Measurements from ENCODE around the gene ZFPL1.

Gene ZFPL1

DNA sequence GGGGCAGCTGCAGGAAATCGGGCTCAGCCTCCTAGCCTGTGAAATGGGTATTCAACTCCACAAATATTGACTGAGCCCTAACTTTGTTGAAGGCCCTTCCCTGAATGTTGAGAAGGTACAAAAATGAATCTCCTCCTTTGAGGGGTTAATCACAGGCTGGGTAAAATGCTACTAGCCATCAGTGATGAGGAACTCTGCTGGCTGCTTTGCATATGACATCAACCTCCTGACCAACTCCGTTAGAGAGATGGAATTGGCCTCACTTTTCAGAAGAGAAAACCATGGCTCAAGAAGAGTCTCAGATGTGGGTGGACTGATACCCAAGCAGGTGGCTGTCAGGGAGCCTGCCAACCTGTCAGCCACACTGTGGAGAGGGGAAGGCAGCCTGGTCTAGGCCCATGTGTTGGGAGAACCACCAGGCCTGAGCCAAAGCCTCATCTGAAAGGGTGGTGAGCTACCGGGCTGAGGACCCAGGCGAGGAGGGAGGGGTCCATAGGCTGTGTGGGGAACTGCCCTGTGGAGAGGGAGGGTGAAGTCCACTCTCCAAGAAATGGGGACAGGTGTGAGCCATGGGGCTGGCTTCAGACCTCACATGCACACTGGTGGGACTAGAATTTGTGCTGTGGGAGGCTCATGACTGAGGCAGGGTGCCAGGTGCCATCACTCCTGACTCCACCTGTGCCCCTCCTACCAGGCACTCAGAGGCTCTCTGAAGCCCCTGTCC lies 12.0 kb upstream of the ZFPL1 start:
- TF ChIP-seq GATA2 (IDR thresholded peaks at IDR 0.05; ENCODE audit: low read depth, low read length) (no peak), GATA3 (IDR thresholded peaks at IDR 0.05; ENCODE audit: low read depth, low read length) (no peak)

- TF ChIP-seq GATA2 (IDR thresholded peaks at IDR 0.05; ENCODE audit: low read depth, low read length) (no peak), GATA3 (IDR thresholded peaks at IDR 0.05; ENCODE audit: low read depth, low read length) (no peak)
Measured at GRCh38 chr11:65072631-65072966, 11.4 kb upstream of the ZFPL1 start.

GRCh38 chr11:65077451-65077850 lies 6.6 kb upstream of the ZFPL1 start:
- no peak for TF ChIP-seq GATA3 (IDR thresholded peaks at IDR 0.05; ENCODE audit: low read depth, low read length)
- TF ChIP-seq GATA2 (IDR thresholded peaks at IDR 0.05; ENCODE audit: low read depth, low read length): no peak

DNA sequence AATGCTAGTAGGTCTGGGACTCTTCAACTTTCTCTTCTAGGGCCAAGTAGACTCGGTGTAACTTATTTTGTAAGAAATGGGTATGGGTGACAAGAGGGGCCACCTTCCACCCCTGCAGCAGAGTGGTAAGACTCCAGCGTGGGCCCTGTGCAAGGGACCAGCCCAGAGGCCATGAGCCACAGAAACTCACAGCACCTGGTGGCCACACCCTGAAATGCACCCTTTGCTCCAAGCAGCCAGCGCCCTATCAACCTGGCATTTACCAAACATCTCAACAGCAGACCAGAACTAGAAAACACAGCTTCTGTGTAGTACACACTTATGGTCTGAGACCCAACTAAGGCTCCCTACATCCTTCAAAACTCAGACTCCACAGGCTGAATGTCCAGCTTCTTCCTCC lies 5.9 kb upstream of the ZFPL1 start:
- TF ChIP-seq GATA3 (IDR thresholded peaks at IDR 0.05; ENCODE audit: low read depth, low read length) (no peak), GATA2 (IDR thresholded peaks at IDR 0.05; ENCODE audit: low read depth, low read length) (no peak)

- TF ChIP-seq GATA3 (IDR thresholded peaks at IDR 0.05; ENCODE audit: low read depth, low read length): no peak
- no peak for TF ChIP-seq GATA2 (IDR thresholded peaks at IDR 0.05; ENCODE audit: low read depth, low read length)
Measured at GRCh38 chr11:65078786-65079342, 5.2 kb upstream of the ZFPL1 start.

DNA sequence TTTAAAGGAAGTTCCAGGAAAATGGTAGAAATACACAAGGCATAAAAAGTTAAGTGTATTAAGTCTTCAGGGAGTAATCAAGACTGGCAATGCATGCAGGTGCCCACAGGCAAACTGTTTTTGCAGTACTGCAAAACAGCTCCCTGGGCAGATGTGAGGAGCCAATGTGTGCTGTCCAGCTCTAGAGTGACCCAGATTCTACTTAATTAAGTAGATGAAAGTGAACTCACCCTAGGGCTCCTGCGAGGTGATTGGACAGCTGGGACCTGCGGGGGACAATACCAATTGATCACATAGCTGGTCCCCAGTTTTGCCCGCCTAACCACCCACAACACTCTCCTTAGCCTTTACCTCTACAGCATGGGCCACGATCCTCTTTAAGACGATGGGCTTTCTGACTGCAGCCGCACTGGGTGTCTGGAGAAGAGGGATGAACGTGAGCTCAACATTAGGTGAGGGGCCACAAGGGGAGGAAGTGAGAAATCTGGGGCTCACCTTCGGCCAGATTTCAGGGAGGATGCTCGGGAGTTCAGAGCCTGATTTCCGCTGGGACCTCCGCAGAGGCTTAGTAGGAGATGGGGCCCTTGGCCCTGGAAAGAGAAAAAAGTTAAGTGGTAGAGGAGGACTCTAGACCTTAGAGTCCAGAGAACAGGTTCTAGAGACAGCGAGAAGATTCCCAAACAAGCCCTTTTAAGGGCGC lies 738 bp upstream of the ZFPL1 start:
- TF ChIP-seq GATA3 (IDR thresholded peaks at IDR 0.05; ENCODE audit: low read depth, low read length) (no peak), GATA2 (IDR thresholded peaks at IDR 0.05; ENCODE audit: low read depth, low read length) (no peak)

GRCh38 chr11:65084598-65085375 lies 765 bp downstream of the ZFPL1 start:
- no peak for TF ChIP-seq GATA3 (IDR thresholded peaks at IDR 0.05; ENCODE audit: low read depth, low read length)
- TF ChIP-seq GATA2 (IDR thresholded peaks at IDR 0.05; ENCODE audit: low read depth, low read length): no peak

DNA sequence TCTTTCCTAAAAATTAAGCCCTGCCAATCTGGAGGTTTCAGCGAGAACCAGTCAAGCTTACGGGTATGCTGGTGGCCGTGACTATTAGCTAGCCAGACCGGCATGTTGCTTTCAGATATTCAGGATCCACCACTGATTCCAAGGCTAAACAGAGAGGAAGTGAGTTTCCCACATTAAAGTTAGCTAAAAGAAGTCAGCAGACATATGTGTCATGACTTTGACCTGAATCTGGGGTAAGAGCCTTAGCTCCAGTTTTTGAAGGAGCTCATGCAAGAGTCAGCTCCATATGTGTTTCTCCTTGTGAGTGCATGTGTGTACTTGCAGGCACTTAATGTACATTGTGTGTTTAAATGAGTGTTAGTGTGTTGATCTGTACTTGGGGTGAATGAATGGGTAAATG lies 1.4 kb downstream of the ZFPL1 start:
- TF ChIP-seq GATA2 (IDR thresholded peaks at IDR 0.05; ENCODE audit: low read depth, low read length): no peak
- TF ChIP-seq GATA3 (IDR thresholded peaks at IDR 0.05; ENCODE audit: low read depth, low read length): no peak

DNA sequence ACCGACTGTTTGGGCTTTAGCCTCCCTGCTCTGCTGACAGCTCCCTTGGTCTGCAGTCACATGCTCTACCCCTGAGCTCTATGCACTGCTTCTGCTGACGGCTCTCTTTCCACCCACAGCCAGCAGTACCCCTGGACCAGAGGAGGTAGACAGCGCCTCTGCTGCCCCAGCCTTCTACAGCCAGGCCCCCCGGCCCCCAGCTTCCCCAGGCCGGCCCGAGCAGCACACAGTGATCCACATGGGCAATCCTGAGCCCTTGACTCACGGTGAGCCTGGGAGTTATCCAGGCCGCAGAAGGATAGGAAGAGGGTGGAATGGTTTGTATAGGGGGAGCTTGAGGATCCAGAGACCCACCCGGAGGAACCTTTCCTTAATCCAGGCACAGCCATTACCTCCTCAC lies 2.8 kb downstream of the ZFPL1 start:
- TF ChIP-seq GATA3 (IDR thresholded peaks at IDR 0.05; ENCODE audit: low read depth, low read length) (no peak), GATA2 (IDR thresholded peaks at IDR 0.05; ENCODE audit: low read depth, low read length) (no peak)

DNA sequence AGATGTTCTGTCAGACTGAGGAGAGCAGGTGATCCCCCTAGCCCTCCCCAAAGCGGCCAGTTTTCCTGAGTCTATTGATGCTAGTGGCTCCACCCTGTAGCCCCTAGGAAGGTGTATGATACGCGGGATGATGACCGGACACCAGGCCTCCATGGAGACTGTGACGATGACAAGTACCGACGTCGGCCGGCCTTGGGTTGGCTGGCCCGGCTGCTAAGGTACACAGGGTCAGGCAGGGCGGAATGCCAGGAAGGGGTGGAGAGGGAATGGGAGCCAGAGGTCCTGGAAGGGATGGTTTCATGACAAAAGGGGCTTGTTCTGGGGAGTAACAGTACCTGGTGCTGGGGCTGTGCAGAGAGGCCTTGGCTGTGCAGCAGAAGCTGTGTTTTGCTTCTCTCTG lies 3.2 kb downstream of the ZFPL1 start:
- TF ChIP-seq GATA3 (IDR thresholded peaks at IDR 0.05; ENCODE audit: low read depth, low read length) (no peak), GATA2 (IDR thresholded peaks at IDR 0.05; ENCODE audit: low read depth, low read length) (no peak)

DNA sequence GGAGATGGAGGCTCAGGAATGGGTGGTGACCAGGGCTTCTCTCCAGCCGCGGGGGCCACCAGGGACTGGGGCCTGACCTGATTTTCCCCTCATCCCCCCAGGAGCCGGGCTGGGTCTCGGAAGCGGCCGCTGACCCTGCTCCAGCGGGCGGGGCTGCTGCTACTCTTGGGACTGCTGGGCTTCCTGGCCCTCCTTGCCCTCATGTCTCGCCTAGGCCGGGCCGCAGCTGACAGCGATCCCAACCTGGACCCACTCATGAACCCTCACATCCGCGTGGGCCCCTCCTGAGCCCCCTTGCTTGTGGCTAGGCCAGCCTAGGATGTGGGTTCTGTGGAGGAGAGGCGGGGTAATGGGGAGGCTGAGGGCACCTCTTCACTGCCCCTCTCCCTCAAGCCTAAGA lies 3.8 kb downstream of the ZFPL1 start:
- TF ChIP-seq GATA2 (IDR thresholded peaks at IDR 0.05; ENCODE audit: low read depth, low read length): no peak
- no peak for TF ChIP-seq GATA3 (IDR thresholded peaks at IDR 0.05; ENCODE audit: low read depth, low read length)

DNA sequence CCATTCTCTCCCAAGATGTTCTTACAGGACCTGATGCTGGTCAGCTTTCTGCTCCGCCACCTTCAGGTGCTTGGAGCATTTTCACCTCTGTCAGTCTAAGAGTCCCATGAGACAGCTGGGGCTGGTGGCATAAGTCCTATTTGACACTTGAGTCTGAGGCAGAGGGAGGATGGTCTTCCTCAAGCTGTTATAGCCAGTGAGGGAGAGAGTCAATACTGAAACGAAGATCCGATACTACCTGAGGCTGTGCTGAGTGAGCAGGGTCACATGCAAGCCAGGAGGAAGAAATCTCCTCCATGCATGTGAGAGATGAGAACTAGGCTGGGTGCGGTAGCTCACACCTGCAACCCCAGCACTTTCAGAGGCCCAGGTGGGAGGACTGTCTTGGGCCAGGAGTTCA lies 5.6 kb downstream of the ZFPL1 start:
- TF ChIP-seq GATA3 (IDR thresholded peaks at IDR 0.05; ENCODE audit: low read depth, low read length) (no peak), GATA2 (IDR thresholded peaks at IDR 0.05; ENCODE audit: low read depth, low read length) (no peak)

DNA sequence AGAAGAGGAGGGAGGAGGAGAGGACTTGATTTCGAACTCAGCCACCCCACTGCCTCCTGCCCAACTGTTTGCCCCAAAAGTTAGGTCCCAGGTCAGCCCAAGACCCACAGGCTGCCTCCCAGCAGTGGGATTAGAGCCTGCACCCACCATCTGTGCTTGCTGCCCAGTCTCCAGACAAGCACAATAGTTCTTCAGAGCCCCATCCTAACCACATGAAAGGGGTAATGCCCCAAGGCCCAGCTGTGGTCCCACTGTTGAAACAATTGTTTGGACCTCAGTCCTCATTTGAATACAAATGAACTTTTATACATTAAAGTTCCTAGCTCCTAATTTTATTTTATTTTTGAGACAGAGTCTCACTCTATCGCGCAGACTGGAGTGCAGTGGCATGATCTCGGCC lies 6.6 kb downstream of the ZFPL1 start:
- TF ChIP-seq GATA3 (IDR thresholded peaks at IDR 0.05; ENCODE audit: low read depth, low read length) (no peak), GATA2 (IDR thresholded peaks at IDR 0.05; ENCODE audit: low read depth, low read length) (no peak)

DNA sequence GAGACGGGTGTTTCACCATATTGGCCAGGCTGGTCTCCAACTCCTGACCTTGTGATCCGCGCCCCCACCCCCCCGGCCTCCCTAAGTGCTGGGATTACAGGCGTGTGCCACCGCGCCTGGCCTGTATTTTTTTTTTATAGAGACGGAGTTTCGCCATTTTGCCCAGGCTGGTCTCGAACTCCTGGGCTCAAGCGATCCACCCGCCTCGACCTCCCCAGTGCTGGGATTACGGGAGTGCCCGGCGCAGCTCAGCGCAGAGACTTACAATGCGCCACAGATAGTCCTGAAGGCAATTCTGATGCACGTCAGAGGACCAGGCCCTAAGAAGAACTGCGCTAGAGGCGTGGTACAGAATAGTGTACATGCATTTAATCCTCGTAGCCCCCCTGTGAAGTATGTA lies 11.4 kb downstream of the ZFPL1 start:
- no peak for TF ChIP-seq GATA2 (IDR thresholded peaks at IDR 0.05; ENCODE audit: low read depth, low read length)
